GM19328 (cell line): ENCODE measurements around the gene MRPL16.

ENCODE experiments used
- ATAC-seq: cut with Tn5 transposase; IDR thresholded peaks from one replicate; pipeline ENCODE4 v1.9.1; 2021; ENCODE audit warnings: mild to moderate bottlenecking, moderate library complexity; ENCODE audit not compliant: unreplicated experiment

MRPL16 gene

DNA sequence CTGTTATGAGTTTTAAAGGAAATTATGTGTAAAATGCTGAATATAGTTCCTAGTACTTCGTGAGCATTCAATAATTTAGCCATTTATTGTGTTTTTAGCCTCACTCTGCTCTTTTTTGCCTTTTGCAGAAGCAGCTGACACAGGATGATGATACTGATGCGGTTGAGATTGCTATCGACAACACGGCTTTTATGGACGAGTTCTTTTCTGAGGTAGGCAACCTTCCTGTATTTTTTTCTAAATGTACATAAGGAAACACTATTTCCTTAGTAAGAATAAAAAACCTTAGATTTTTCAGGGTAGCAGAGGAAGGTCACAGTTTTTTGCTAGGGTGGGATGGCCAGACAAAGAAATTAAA is 37.5 kb downstream of the MRPL16 start:
- ATAC-seq, result no peak

DNA sequence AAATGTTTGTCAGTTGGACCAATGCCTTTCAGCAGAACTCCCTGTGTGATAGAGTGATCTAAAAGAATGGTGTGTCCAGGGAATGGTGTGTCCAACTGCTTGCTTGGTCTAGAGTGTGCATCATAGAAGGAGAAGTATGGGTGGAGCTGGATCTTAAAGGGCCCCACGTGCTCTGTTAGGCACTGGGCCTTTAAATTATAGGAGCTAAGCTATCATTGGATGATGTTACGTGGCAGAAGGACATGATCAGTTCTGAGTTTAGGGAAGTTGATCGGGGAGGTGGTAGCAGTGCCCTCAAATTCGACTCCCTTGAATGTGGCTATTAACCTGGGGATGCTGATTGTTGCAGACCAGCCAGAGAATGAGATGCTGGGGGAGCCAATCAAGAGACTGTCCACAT is 39.0 kb downstream of the MRPL16 start:
- no peak for ATAC-seq

DNA sequence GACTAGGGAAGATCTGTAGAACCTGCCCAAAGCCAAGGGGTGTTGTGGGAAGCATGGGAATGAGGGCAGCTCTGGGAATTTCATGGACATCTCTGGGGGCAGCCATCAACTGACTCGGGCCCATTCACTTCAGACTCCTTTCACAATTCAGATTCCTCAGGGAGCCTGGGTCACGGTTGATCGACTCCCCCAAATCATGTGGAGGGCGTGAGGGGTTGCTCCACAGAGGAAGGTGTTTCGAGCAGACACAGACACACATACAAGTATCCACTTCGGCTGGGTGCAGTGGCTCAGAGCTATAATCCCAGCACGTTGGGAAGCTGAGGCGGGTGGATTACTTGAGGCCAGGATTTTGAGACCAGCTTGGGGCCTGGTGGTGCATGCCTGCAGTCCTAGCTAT is 39.7 kb downstream of the MRPL16 start:
- ATAC-seq, result no peak

GRCh38 chr11:59770319-59770718 is 40.3 kb downstream of the MRPL16 start:
- ATAC-seq, result no peak

- no peak for ATAC-seq
These were observed 40.8 kb downstream of the MRPL16 start for GRCh38 chr11:59769828-59770227.

- ATAC-seq, result no peak
These were observed 41.5 kb downstream of the MRPL16 start for GRCh38 chr11:59769111-59769510.

GRCh38 chr11:59767225-59767611 is 43.4 kb downstream of the MRPL16 start:
- ATAC-seq, result no peak

GRCh38 chr11:59766542-59767224 is 43.9 kb downstream of the MRPL16 start:
- ATAC-seq, result no peak

- no peak for ATAC-seq
These were observed 45.4 kb downstream of the MRPL16 start for GRCh38 chr11:59765068-59765735.

DNA sequence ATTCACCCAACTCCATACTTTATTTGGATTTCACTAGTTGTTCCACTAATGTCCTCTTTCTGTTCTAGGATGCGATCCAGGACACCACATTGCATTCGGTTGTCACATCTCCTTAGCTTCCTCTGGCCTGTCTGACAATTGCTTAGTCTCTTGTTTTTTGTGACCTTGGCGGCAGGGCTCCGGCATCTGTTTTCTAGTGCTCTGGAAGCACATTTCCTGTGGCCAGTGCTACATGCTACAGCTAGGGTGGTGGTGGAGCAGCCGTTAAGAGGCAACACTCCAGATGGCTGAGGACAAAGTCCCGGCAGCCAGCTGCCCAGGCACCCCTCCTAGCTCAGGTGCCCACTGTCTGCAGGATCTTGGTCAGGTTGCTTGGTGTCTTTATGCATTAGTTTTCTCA is 48.6 kb downstream of the MRPL16 start:
- no peak for ATAC-seq

GRCh38 chr11:59760771-59761170 is 49.8 kb downstream of the MRPL16 start:
- no peak for ATAC-seq

DNA sequence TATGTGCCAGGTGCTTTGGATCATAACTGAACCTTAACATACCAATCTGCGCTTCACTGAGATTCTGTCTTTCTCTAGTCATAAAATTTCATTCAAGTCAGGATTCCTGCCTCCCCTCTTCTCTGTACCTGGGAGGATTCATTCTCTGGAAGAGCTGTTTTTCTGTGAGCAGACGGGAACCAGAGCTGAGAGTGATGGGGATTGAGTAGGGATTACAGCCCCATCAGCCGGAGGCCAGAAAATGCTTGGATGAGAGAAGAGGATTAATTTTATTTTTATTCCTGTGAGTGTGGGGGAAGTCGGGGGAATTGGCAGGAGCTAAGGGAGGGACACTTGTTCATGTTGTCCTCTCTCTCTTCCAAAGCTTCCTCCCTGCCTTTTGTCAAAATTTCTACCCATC is 50.7 kb downstream of the MRPL16 start:
- no peak for ATAC-seq

- no peak for ATAC-seq
These were observed 52.1 kb downstream of the MRPL16 start for GRCh38 chr11:59758401-59759037.

GRCh38 chr11:59756845-59757244 is 53.7 kb downstream of the MRPL16 start:
- ATAC-seq, result no peak

DNA sequence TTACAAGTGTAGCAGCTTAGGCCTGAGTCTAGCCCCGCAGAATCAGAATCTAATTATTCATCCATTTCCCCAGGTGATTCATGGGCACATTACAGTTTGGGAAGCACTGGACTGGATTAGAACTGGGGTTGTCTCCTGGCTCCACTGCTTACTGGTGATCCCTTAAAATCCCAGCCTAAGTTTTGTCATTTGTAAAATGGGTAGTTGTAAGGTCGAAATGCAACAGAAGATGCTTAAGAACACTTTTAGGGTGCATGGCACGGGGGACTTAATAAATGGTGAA is 54.1 kb downstream of the MRPL16 start:
- ATAC-seq, result no peak
